Mononuclear cell (primary cell): Measurements from ENCODE around the gene ZDHHC11B. TPM values are rescaled to one million over a fixed set of nuclear protein-coding genes. Genes with fewer than 3 reads are reported as not detected.
"Not testable (repeated sequence)": the region's sequence is repeated elsewhere in the genome, so short reads cannot be mapped to it uniquely, and the experiment has no call there.

Experiments
- H3K27me3 ChIP-seq: 2 replicates; pipeline ENCODE4 v1.6.0; 2011; ENCODE audit warnings: low read length, control low read depth; ENCODE audit not compliant: insufficient read depth
- H3K4me1 ChIP-seq: 2 replicates; pipeline ENCODE4 v1.5.1; 2011; ENCODE audit warnings: mild to moderate bottlenecking, low read length, control low read depth; ENCODE audit not compliant: insufficient read depth
- H3K4me3 ChIP-seq: 2 replicates; pipeline ENCODE4 v1.5.1; 2011; ENCODE audit warnings: mild to moderate bottlenecking, low read length, moderate library complexity
- H3K9me3 ChIP-seq: 2 replicates; pipeline ENCODE4 v1.5.1; 2011; ENCODE audit warnings: low read depth, mild to moderate bottlenecking, control low read depth, low read length
- total RNA-seq: library from RNA; depleted of rRNA; stranded (reverse); fragments of >200 nt; gene quantifications from one replicate; pipeline ENCODE4 v1.2.3, GENCODE V29; 2012

The ZDHHC11B gene
- total RNA-seq, 1 donor: 0.73 TPM

- not testable (repeated sequence) for H3K27me3 ChIP-seq, H3K4me3 ChIP-seq, H3K9me3 ChIP-seq, H3K4me1 ChIP-seq
These were observed 51.6 kb downstream of the ZDHHC11B start for GRCh38 chr5:732754-733454.

GRCh38 chr5:729225-729624 is 55.3 kb downstream of the ZDHHC11B start:
- not testable (repeated sequence) for H3K27me3 ChIP-seq, H3K9me3 ChIP-seq, H3K4me3 ChIP-seq, H3K4me1 ChIP-seq

GRCh38 chr5:727087-727486 is 57.4 kb downstream of the ZDHHC11B start:
- H3K4me3 ChIP-seq, H3K4me1 ChIP-seq, H3K9me3 ChIP-seq, H3K27me3 ChIP-seq: not testable (repeated sequence)

- H3K4me3 ChIP-seq, H3K9me3 ChIP-seq, H3K27me3 ChIP-seq, H3K4me1 ChIP-seq: not testable (repeated sequence)
These were observed 60.7 kb downstream of the ZDHHC11B start for GRCh38 chr5:723865-724264.

- H3K27me3 ChIP-seq, H3K4me1 ChIP-seq, H3K9me3 ChIP-seq, H3K4me3 ChIP-seq: not testable (repeated sequence)
These were observed 61.2 kb downstream of the ZDHHC11B start for GRCh38 chr5:723309-723708.

GRCh38 chr5:719379-719778 is 65.2 kb downstream of the ZDHHC11B start:
- not testable (repeated sequence) for H3K27me3 ChIP-seq, H3K9me3 ChIP-seq, H3K4me3 ChIP-seq, H3K4me1 ChIP-seq

- no peaks in the 10 kb centered on the region for H3K9me3 ChIP-seq
- H3K27me3 ChIP-seq: no peaks in the 10 kb centered on the region
- H3K4me3 ChIP-seq: no peak overlapping the region
- no peaks in the 10 kb centered on the region for H3K4me1 ChIP-seq
These were observed 67.4 kb downstream of the ZDHHC11B start for GRCh38 chr5:717143-717542.

GRCh38 chr5:716740-717139 is 67.8 kb downstream of the ZDHHC11B start:
- not testable (repeated sequence) for H3K27me3 ChIP-seq, H3K4me3 ChIP-seq, H3K4me1 ChIP-seq, H3K9me3 ChIP-seq

GRCh38 chr5:715636-716035 is 68.9 kb downstream of the ZDHHC11B start:
- H3K4me3 ChIP-seq, H3K9me3 ChIP-seq, H3K4me1 ChIP-seq, H3K27me3 ChIP-seq: not testable (repeated sequence)

GRCh38 chr5:714215-715118 is 70.1 kb downstream of the ZDHHC11B start:
- H3K4me1 ChIP-seq, H3K9me3 ChIP-seq, H3K4me3 ChIP-seq, H3K27me3 ChIP-seq: not testable (repeated sequence)

GRCh38 chr5:713686-714085 is 70.8 kb downstream of the ZDHHC11B start:
- not testable (repeated sequence) for H3K4me3 ChIP-seq, H3K27me3 ChIP-seq, H3K4me1 ChIP-seq, H3K9me3 ChIP-seq

GRCh38 chr5:708848-709517 is 75.5 kb downstream of the ZDHHC11B start:
- not testable (repeated sequence) for H3K4me1 ChIP-seq, H3K27me3 ChIP-seq, H3K9me3 ChIP-seq, H3K4me3 ChIP-seq

GRCh38 chr5:708374-708773 is 76.2 kb downstream of the ZDHHC11B start:
- not testable (repeated sequence) for H3K9me3 ChIP-seq, H3K4me3 ChIP-seq, H3K27me3 ChIP-seq, H3K4me1 ChIP-seq

GRCh38 chr5:706127-706526 is 78.4 kb downstream of the ZDHHC11B start:
- H3K27me3 ChIP-seq, H3K9me3 ChIP-seq, H3K4me1 ChIP-seq, H3K4me3 ChIP-seq: not testable (repeated sequence)

GRCh38 chr5:696753-697702 is 87.5 kb downstream of the ZDHHC11B start:
- not testable (repeated sequence) for H3K4me3 ChIP-seq, H3K4me1 ChIP-seq, H3K9me3 ChIP-seq, H3K27me3 ChIP-seq
